Subcutaneous abdominal adipose tissue (tissue), 5 donors: ENCODE measurements around the gene IGSF9B.

Experiments used
- H3K27ac ChIP-seq: one replicate; pipeline ENCODE4 v1.7.0; 2013; ENCODE audit warnings: low read depth, mild to moderate bottlenecking, inconsistent platforms, low read length, moderate library complexity
- H3K27me3 ChIP-seq, 5 donors: one replicate each; pipeline ENCODE4 v1.7.0; 2013; ENCODE audit warnings: low read length in 5 of 5, inconsistent platforms in 1 of 5; ENCODE audit not compliant: control insufficient read depth in 5 of 5, insufficient read depth in 4 of 5
- H3K36me3 ChIP-seq, 5 donors: one replicate each; pipeline ENCODE4 v1.7.0; 2013; ENCODE audit warnings: low read length in 5 of 5; ENCODE audit not compliant: control insufficient read depth in 5 of 5, insufficient read depth in 5 of 5
- H3K4me1 ChIP-seq, 5 donors: one replicate each; pipeline ENCODE4 v1.7.0; 2013; ENCODE audit warnings: low read length in 5 of 5, mild to moderate bottlenecking in 3 of 5, moderate library complexity in 1 of 5; ENCODE audit not compliant: control insufficient read depth in 5 of 5, insufficient read depth in 5 of 5
- H3K4me3 ChIP-seq, 5 donors: one replicate each; pipeline ENCODE4 v1.7.0; 2013; ENCODE audit warnings: low read length in 5 of 5, low read depth in 1 of 5
- H3K9ac ChIP-seq, 5 donors: one replicate each; pipeline ENCODE4 v1.7.0; 2013; ENCODE audit warnings: low read length in 5 of 5, mild to moderate bottlenecking in 4 of 5, moderate library complexity in 3 of 5
- H3K9me3 ChIP-seq, 5 donors: one replicate each; pipeline ENCODE4 v1.7.0; 2013; ENCODE audit warnings: low read length in 5 of 5; ENCODE audit not compliant: control insufficient read depth in 5 of 5
- donor health status: healthy.
- donor health status: healthy.
- donor health status: healthy.
- donor health status: healthy.
- donor health status: healthy.

Gene IGSF9B

DNA sequence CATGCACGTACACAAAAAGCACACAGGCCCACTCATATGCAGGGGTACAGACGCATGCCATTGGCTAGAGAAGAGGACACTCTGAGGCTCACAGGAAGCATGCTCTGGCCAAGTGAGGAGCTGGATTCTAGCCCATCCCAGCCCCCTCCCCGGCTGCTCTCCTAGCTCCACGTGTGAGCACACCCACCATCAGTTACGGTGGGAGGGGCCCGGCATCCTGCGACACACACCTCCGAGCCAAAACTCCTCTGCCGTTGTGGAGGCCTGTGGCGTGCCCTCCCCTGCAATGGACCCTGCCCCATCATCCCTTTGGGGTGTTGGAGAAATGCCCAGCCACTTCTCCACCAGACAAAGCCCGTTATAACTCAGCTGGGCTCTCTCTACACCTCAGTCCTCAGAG lies 15.1 kb upstream of the IGSF9B start:
- Histone ChIP-seq H3K4me1 (peaks cover 0 to 7% (median 5%) of the 10 kb centered on the region in 5 donors), H3K9ac (no peak overlapping the region), H3K27ac (no peak overlapping the region), H3K27me3 (peaks cover 14 to 30% (median 27%) of the 10 kb centered on the region in 5 donors), H3K9me3 (no peaks in the 10 kb centered on the region), H3K36me3 (no peaks in the 10 kb centered on the region), H3K4me3 (no peak overlapping the region)

- Histone ChIP-seq H3K4me3 (no peak overlapping the region), H3K27ac (no peak overlapping the region), H3K27me3 (peaks cover 11 to 22% (median 18%) of the 10 kb centered on the region in 5 donors), H3K36me3 (no peaks in the 10 kb centered on the region), H3K4me1 (peaks cover 0 to 7% (median 5%) of the 10 kb centered on the region in 5 donors), H3K9ac (no peak overlapping the region), H3K9me3 (no peaks in the 10 kb centered on the region)
Observed at GRCh38 chr11:133969112-133969511, 12.3 kb upstream of the IGSF9B start.

GRCh38 chr11:133968300-133968699 lies 11.5 kb upstream of the IGSF9B start:
- Histone ChIP-seq H3K27me3 (peaks cover 11 to 22% (median 17%) of the 10 kb centered on the region in 5 donors), H3K27ac (no peak overlapping the region), H3K4me1 (peaks cover 0 to 7% (median 5%) of the 10 kb centered on the region in 5 donors)

GRCh38 chr11:133967599-133968238 lies 11.0 kb upstream of the IGSF9B start:
- Histone ChIP-seq H3K4me1 (peaks cover 0 to 7% (median 5%) of the 10 kb centered on the region in 5 donors), H3K9me3 (no peaks in the 10 kb centered on the region), H3K4me3 (peak overlapping the region in 4 of 5 donors; percentile 41 to 52 (median 46)), H3K9ac (no peak overlapping the region), H3K36me3 (no peaks in the 10 kb centered on the region), H3K27ac (no peak overlapping the region), H3K27me3 (peaks cover 11 to 22% (median 17%) of the 10 kb centered on the region in 5 donors)

More at GRCh38 chr11:133968300-133968699, 11.5 kb upstream of the IGSF9B start:
- Histone ChIP-seq H3K36me3 (no peaks in the 10 kb centered on the region), H3K4me3 (no peak overlapping the region), H3K9ac (no peak overlapping the region), H3K9me3 (no peaks in the 10 kb centered on the region)

- H3K9me3 ChIP-seq = no peaks in the 10 kb centered on the region
- peaks cover 11 to 22% (median 17%) of the 10 kb centered on the region in 5 donors for H3K27me3 ChIP-seq
- no peaks in the 10 kb centered on the region for H3K36me3 ChIP-seq
- H3K4me3 ChIP-seq = peak overlapping the region in 4 of 5 donors; percentile 41 to 52 (median 46)
- peaks cover 0 to 7% (median 5%) of the 10 kb centered on the region in 5 donors for H3K4me1 ChIP-seq
- no peak overlapping the region for H3K9ac ChIP-seq
- no peak overlapping the region for H3K27ac ChIP-seq
Observed at GRCh38 chr11:133966921-133967598, 10.3 kb upstream of the IGSF9B start.

- Histone ChIP-seq H3K27ac (no peak overlapping the region), H3K27me3 (peaks cover 11 to 22% (median 17%) of the 10 kb centered on the region in 5 donors), H3K9ac (no peak overlapping the region), H3K4me1 (peaks cover 0 to 7% (median 5%) of the 10 kb centered on the region in 5 donors), H3K36me3 (no peaks in the 10 kb centered on the region), H3K9me3 (no peaks in the 10 kb centered on the region), H3K4me3 (no peak overlapping the region)
Observed at GRCh38 chr11:133966172-133966651, 9.4 kb upstream of the IGSF9B start.

DNA sequence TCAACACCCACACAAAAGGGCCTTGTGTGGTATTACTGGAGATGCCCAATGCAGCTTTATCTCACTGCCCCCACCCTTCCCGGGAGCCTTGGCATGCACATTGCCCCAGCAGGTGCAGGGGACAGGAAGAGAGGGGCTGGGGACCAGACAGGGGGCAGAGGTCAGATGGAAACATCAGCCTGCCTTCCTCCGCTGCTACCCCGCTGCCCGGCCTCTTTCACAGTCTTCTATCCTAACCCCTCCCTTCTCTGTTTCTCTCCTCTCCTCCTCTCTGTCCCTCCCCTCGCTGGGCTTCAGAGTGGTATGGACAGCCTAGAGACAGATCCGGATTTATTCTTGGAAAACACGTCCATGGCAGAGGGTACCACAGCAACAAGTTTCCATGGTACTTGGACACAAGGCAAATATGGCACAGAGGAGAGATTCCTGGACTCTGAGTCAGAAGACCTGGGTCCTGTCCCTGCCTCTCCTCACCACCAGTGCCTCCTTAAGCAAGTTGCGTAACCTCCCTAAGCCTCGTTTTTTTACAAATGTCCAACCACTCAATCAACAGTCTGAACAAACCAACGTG lies 8.3 kb upstream of the IGSF9B start:
- H3K9ac ChIP-seq = no peak overlapping the region

DNA sequence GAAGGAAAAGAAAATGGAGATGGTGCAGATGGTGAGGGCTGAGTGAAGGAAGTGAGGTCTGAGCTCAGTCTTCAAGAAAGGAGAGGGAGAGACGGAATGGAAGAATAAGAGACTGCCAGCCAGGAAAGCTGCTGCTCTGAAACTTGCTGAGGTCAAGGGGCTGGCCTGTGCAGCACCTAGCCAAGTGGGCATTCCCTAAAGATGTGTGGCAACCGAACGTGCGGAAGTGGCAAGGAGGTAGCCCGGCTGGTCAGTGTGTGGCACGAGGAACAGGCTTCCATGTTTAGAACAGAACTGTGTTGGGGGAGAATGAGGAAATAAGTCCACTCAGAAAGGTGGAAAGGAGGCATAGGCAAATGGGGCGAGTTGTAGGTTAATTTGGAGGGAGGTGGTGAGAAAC lies 7.6 kb upstream of the IGSF9B start:
- Histone ChIP-seq H3K27ac (no peak overlapping the region), H3K27me3 (peaks cover 11 to 23% (median 16%) of the 10 kb centered on the region in 5 donors)

More for the DNA sequence above, 8.3 kb upstream of the IGSF9B start:
- no peaks in the 10 kb centered on the region for H3K9me3 ChIP-seq
- H3K27ac ChIP-seq = no peak overlapping the region
- peaks cover 11 to 22% (median 17%) of the 10 kb centered on the region in 5 donors for H3K27me3 ChIP-seq
- H3K4me3 ChIP-seq = no peak overlapping the region
- H3K36me3 ChIP-seq = no peaks in the 10 kb centered on the region
- peaks cover 0 to 7% (median 5%) of the 10 kb centered on the region in 5 donors for H3K4me1 ChIP-seq

DNA sequence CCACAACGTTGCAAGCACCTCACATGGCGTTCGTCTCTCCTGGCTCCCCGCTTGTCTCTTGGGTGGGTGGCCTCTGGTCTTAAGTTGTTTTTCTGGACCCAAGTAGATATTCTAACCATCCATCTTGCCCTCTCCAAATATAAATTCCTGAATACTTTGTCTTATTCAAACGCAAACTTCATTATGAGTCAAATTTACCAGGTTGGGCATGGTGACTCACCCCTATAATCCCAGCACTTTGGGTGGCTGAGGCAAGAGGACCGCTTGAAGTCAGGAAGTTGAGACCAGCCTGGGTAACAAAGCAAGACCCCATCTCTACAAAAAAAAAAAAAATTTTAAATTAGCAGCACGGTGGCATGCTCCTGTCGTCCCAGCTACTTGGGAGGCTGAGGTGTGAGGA lies 5.1 kb upstream of the IGSF9B start:
- Histone ChIP-seq H3K27me3 (peaks cover 9 to 24% (median 12%) of the 10 kb centered on the region in 5 donors), H3K4me3 (no peak overlapping the region), H3K36me3 (no peaks in the 10 kb centered on the region), H3K4me1 (peaks cover 3 to 12% (median 8%) of the 10 kb centered on the region in 5 donors), H3K27ac (no peak overlapping the region), H3K9me3 (no peaks in the 10 kb centered on the region), H3K9ac (no peak overlapping the region)

More for the DNA sequence above, 7.6 kb upstream of the IGSF9B start:
- Histone ChIP-seq H3K9ac (no peak overlapping the region), H3K4me1 (peaks cover 0 to 7% (median 5%) of the 10 kb centered on the region in 5 donors), H3K36me3 (no peaks in the 10 kb centered on the region), H3K9me3 (no peaks in the 10 kb centered on the region), H3K4me3 (no peak overlapping the region)

DNA sequence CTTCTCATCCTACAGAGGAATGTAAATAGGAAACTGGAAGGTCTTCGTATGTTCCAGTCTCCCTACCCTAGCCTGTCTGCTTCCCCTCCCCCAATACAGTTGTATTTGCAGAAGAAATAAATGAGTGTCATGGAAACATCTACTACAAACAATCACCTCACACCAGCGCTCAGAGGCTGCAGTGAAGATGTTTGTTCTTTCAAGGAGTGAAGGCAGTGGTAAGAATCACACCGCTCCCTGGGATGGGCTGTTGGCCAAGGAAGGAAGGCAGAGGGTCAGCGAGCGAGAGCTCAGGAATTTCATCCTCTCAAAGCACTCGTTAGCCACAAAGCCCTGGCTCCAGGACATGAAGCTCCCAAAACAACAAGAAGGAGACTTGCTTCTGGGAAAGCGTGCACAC lies 1.1 kb upstream of the IGSF9B start:
- Histone ChIP-seq H3K36me3 (no peaks in the 10 kb centered on the region), H3K9ac (no peak overlapping the region), H3K4me1 (peaks cover 3 to 24% (median 18%) of the 10 kb centered on the region in 5 donors), H3K27me3 (peaks cover 30 to 51% (median 35%) of the 10 kb centered on the region in 5 donors), H3K4me3 (no peak overlapping the region), H3K27ac (no peak overlapping the region), H3K9me3 (no peaks in the 10 kb centered on the region)
